Measurements from ENCODE around the gene BTBD6. TPM values are rescaled to one million over a fixed set of nuclear protein-coding genes. Genes with fewer than 3 reads are reported as not detected.

The BTBD6 gene
- total and polyA plus RNA-seq, 2 of the 8 experiments (the other 6 are each of a cell fraction or from before 2014, with no cell fraction given) = 10.1 to 10.2 TPM

GRCh38 chr14:105210266-105211025 lies 37.9 kb upstream of the BTBD6 start (continued):
- TF ChIP-seq POLR2A (IDR thresholded peaks at IDR 0.05; ENCODE audit: control extremely low read depth in 1 of 2, low read depth in 2 of 2, low read length in 2 of 2) (no peak), E2F6 (IDR thresholded peaks at IDR 0.05) (no peak), KDM4A (IDR thresholded peaks at IDR 0.05; ENCODE audit: low read depth, low read length, severe bottlenecking) (no peak), SIN3A (conservative IDR thresholded peaks at IDR 0.05 in 1 of 2, IDR thresholded peaks at IDR 0.05 in 1 of 2; ENCODE audit: low read depth in 1 of 2, low read length in 2 of 2) (no peak)

Data from H1 (cell line).